Epithelial cell of prostate (primary cell): ENCODE measurements around the gene KCNG2.
"Not testable (repeated sequence)": the region's sequence is repeated elsewhere in the genome, so short reads cannot be mapped to it uniquely, and the experiment has no call there.

ENCODE experiments used
- DNase-seq: peaks from one replicate; pipeline ENCODE4 v3.0.0-alpha.2; 2011; ENCODE audit warnings: low read depth, low spot score
- H3K27ac ChIP-seq: fragments of 450-650 bp; 2 replicates; pipeline ENCODE4 v1.5.1; 2017; ENCODE audit warnings: mild to moderate bottlenecking

The KCNG2 gene

DNA sequence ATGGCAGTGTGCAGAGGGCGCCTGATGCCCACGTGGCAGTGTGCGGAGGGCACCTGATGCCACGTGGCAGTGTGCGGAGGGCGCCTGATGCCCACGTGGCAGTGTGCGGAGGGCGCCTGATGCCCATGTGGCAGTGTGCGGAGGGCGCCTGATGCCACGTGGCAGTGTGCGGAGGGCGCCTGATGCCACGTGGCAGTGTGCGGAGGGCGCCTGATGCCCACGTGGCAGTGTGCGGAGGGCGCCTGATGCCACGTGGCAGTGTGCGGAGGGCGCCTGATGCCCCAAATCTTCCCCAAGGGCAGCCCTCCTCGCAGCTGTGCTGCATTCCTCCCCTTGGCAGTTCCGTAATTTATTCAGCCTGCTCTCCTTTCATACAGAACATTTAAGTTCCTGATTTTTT is 80.5 kb downstream of the KCNG2 start:
- not testable (repeated sequence) for DNase-seq, H3K27ac ChIP-seq

DNA sequence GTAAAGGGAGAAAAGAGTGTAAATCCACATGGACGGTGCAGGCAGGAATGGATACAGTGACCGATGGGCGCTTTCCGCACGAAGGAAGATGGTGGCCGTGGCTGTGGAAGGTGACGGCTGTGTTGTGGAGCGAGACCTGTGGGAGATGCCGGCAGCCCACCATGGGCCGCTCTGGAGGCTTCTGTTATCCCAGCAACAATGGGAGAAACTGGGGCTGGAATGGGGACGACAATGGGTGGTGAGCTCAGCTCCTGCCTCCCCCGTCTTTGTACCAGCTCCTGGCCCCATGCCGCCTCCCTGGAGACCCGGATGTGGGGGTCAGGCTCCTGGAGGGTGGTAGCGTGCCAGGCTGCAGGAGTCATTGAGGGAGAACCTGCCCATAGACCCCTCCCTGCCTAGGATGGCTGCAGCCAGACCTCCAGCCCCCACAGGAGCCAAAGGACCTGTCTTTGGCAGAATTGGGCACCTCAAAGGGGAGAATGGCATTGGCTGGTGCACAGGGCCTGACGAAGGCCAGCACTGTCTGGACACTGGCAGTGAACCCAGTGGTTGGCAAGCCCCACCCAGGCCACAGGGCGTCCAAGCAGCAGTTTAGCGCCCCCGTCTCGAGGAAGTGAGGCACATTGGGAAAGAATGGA is 81.1 kb downstream of the KCNG2 start:
- no peak for DNase-seq
- no peak overlapping the region for H3K27ac ChIP-seq

DNA sequence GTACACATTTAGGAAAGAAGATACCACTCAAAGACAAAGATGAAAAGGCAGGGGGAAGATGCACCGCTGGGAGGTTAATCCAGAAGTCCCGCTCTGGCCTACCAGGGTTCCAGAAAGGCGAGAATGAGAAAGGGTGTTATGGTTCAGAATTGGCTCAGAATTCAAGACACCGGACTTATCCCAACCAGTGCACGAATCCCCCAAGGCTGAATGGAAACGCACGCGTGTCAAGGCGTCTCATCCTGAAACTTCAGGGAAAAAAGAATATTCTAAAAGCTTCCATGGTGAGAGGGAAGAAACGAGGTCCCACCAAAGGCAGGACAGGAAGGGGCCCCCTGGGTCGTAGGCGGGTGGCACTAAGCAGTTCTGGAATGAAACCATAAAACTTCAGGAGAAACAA is 81.8 kb downstream of the KCNG2 start:
- H3K27ac ChIP-seq: no peak overlapping the region
- DNase-seq: no peak

DNA sequence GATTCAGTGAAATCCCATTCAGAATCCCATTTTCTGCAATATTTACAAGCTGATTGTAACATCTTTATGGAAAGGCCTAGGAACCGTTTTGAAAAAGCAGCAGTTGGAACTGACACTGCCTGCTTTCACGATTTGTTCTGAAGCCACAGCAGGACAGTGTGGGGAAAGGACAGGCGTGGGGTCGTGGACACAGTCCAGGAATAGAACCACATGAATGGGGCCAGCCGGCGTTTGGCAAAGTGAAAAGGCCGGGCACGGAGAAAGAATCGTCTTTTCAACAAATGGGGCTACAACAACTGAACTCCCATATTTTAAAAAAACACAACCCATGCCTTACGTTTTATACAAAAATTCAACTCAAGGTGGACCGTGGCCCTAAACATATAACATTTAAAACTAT is 84.0 kb downstream of the KCNG2 start:
- no peak for DNase-seq
- no peak overlapping the region for H3K27ac ChIP-seq

DNA sequence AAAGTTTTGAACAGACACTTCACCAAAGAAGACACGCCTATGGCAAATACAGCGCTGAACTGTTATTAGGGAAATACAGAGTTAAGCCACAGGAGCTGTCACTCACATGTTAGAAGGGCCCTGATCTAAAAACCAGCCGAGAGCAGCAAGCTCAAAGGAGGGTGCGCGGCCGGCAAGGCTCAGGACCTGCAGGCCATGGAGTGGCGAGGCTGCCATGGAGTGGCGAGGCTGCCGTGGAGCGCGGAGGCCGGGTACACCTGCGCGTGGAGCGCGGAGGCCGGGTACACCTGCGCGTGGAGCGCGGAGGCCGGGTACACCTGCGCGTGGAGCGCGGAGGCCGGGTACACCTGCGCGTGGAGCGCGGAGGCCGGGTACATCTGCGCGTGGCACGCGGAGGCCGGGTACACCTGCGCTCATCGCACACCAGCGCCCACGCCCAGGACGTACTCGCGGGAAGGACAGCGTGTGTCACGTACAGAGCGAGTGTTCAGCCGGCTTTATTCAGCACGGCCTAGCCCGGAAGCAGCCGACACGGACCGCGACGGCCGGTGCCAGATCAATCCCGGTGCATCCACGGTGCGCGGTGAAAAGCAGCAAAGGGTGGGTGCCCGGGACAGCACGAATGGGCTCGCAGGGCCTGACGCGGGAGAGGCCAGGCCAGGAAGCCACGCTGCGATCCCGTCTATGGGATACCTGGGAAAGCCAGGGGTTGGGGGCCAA is 84.9 kb downstream of the KCNG2 start:
- DNase-seq: no peak
- H3K27ac ChIP-seq: no peak overlapping the region

DNA sequence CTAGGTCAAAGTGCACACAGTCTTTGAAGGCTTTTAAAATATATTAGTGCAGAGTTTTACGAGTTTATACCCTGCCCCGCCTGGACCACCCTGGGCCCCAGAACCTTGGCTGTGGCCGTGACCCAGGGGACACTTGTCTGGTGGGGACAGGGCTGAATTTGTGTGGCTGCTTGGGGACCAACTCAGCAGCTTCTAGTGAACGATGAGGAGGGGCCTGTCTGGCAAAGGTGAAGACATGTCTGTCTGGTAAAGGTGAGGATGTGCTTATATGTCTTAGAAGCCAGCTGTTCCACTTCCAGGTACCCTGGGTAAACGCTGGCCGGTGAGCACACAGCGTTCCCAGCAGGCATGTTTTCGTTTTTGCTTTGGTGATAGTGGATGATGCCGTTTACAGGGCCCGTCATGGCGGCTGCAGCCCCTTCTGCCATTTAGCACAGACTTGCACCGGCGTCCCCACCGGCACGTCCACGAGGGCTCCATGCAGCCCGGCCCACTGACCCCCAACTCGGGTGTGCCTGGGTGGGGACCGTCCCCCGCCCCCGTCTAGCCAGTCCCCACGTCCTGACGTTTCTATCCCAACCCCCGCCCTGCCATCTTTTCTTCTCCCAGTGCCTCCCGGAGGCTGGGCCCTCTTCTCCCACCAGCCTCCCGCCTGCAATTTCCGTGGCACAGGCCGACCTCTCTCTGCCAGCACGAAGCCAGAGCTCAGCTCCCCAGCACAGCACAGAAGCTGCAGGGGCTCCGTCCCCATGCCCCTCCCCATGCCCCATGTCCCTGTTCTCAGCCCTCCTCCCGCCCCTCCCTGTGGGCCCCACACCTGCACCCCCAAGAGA is 85.9 kb downstream of the KCNG2 start:
- DNase-seq: no peak
- no peak overlapping the region for H3K27ac ChIP-seq

DNA sequence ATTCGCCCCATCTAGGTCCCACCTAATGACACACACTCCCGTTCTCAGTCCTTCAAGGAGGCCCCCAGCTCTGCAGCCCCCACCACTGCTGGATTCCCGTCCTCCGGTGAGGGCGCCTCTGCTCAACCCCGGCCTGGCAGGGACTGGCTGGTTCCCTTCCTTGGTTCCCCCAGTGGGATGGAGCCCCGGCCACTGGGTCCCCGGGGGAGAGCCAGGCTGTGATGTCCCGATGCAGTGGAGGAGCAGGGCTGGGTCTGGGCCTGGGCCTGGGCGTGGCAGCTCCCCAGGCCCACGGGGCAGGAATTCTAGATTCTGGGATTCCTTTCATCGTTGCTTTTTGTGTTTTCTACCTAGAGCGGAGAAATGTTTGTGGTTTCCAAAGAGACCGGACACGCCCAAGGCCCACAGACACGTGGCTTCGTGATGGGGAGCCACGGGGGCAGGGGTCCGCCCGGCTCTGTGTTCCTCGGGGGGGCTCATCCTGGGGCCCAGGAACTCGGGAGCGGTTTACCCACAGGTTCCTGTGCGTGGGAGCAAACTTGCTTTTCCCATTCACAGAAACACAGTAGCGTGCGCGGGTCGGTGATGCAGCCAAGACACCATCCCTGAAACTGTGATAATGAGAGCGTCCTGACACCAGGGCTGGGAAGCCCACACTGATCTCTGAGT is 86.7 kb downstream of the KCNG2 start:
- no peak overlapping the region for H3K27ac ChIP-seq
- DNase-seq: no peak

DNA sequence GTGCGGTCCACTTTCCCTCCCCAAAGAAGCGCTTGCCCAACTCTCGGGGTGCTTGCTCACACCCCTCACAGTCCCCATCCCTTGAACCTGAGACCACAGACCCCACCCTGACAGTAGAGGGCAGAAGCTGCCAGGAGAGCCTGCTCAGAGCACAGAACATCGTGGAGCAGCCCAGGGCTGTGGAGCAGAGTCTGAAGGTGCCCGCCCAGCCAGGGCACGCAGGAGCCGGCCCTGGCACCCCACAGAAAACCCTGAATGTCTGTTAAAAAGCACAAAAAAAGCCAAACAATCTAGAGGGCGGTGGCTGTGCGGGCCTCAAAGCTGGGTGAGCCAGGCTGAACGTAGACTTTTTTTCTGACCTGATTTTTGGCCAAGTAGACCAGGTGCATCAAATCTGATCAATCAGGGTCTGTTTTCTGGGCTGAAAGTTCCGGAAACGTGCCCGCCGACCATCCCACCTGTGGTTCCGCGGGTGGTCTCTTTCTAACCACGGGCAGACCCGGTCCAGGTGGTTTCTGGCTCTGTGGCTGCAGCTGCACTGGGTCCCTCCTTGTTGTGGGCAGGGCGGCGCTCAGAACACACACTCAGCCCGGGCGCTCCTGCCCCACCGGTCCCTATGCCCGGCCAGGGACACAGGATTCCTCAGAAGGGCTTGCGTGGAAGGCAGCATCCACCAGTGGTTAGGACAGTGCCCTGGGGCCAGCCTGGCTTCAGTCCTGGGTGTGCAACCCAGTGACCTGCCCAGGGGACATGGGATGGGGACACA is 87.4 kb downstream of the KCNG2 start:
- no peak for DNase-seq
- H3K27ac ChIP-seq: no peak overlapping the region

DNA sequence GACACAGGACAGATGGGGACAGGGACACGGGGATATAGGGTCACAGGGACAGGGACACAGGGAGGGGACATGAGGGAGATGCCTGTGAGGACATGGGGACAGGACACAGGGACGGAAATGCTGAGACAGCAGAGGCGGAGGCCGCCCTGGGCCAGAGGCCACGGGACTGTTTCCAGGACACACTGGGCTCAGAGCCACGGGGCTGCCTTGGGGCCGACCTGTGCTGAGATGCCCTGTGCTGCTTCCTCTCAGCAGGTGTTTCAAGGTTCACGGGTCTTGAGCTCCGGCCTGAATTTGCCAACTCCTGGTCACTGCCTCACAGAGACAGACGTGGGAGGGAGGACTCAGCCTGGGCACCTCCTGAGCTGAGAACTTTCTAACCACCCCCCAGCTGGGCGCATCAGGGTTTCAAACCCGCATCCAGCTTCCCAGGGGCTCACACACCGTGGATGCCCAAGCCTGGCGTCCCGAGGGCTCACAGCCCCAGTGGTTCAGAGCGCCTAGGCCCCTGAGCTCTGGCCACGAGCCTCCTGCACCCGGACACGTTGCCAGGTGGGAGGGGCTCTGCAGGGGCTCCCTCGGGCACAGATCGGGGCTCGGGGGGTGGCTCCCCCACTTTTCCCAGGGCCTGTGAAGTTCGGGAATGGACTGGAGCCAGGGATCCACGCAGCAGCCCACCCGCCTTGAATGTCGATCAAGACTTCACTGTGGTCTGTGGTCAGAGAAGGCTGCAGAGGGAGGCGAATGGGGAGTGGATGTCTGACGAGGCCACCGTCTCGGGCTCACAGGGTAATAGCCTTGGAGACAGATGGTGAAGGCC is 89.7 kb downstream of the KCNG2 start:
- H3K27ac ChIP-seq: no peak overlapping the region
- DNase-seq: no peak

DNA sequence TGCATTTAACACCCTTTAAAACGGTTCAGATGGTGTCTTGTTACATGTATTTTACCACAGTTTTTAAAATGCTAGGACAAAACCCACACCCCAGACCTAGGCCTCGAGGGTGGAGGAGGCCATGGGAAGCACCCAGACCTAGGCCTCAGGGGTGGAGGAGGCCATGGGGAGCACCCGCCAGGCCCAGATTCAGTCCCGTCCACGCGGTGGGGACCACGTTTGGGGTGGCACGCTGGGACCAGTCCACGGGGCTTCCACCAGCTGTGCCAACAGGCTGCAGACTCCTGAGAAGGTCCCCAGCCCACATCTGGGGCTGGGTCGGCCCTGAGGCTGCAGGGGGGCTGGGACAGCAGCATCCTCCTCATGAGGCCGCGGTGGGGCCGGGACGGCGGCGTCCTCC is 90.3 kb downstream of the KCNG2 start:
- no peak for DNase-seq
- H3K27ac ChIP-seq: no peak overlapping the region

DNA sequence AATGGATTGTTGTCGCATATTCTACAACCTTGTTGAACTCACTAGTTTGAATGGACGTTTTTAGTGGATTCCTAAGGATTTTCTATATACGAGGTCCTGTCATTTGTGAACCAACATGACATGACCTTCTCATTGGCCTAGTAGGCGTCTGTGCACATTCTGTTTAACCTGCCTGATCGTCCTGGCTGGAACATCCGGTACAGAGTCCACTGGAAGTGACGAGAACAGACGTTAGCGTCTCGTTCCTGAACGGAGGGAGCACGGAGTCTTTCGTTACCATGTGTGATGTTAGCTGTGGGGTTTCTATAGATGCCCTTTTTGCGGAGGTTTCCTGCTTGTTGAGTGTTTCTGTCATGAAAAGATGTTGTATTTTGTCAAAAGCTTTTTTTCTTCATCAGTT is 91.8 kb downstream of the KCNG2 start:
- no peak overlapping the region for H3K27ac ChIP-seq
- DNase-seq: no peak

DNA sequence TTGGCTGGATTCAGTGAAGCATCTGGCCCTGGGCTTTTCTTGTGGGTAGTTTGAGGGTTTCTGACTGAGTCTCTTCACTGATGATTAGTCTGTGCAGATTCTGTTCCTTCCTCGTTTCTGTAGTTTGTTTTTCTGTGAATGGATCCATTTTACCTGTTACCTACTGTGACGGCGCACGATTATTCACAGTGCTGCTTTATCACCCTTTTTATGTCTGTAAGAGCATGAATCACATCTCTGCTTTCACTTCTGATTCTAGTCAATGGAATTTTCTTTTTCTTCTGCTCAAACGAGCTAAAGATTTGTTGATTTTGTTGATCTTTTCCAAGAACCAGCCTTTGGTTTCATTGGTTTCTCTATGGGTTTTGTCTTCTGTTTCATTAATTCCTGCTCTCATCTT is 92.9 kb downstream of the KCNG2 start:
- DNase-seq: no peak
- H3K27ac ChIP-seq: no peak overlapping the region

DNA sequence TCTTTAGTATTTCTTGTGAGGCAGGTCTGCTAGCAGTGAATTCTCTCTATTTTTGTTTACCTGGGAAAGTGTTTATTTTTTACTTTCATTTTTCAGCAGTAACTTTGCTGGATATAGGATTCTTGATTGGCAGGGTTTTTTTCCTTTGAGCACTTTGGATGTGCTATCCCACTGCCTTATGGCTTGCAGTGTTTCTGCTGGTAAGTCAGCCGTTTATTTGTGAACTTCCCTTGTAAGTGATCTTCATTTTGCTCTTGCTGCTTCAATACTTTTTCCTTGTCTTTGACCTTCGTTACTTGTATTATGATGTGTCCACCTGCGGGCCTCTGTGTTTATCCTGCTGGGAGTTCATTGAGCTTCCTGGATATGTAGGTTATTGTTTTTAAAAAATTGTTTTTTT is 99.0 kb downstream of the KCNG2 start:
- H3K27ac ChIP-seq: no peak overlapping the region
- no peak for DNase-seq

DNA sequence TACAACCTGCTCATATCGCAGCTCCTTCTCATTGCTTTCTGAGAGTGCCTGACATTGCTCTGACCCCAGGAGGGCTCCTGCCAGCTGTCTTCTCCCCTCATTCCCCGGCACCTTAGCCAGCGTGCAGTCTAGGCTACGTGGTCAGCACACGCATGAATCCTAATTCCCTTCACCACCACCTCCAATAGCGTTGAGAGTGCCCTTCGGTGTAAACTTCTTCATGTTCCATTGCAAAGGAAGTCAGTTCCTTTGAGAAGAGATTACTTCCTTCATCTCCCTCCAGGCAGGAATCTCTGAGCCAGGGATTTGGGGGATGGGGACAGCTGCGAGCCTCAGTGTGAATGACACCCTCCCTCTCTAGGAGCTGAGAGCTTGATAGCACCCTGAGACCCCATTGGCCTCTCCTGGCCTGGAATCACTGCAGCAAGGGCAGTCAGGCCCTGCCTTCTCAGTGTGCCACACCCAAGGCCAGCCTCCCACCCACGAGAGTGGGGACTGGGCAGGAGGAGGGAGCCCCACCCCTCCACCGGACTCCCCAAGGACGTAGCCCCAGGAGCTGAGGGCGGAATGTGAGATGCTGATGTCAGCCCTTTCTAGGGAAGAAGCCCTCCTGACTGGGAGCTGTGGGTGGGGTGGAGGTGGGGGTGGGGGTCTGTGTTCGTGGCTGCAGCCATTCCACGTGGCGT is 100.3 kb downstream of the KCNG2 start:
- no peak overlapping the region for H3K27ac ChIP-seq
- DNase-seq: no peak

DNA sequence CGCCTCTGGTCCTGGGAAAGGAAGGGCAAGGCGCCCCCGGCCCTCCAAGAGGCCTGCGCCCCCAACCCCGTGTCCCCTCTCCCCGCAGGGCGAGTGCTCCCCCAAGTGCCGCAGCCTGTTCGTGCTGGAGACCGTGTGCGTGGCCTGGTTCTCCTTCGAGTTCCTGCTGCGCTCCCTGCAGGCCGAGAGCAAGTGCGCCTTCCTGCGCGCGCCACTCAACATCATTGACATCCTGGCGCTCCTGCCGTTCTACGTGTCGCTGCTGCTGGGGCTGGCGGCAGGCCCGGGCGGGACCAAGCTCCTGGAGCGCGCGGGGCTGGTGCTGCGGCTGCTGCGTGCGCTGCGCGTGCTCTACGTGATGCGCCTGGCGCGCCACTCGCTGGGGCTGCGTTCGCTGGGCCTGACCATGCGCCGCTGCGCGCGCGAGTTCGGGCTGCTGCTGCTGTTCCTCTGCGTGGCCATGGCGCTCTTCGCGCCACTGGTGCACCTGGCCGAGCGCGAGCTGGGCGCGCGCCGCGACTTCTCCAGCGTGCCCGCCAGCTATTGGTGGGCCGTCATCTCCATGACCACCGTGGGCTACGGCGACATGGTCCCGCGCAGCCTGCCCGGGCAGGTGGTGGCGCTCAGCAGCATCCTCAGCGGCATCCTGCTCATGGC is 101.3 kb downstream of the KCNG2 start:
- no peak for DNase-seq
- no peak overlapping the region for H3K27ac ChIP-seq

DNA sequence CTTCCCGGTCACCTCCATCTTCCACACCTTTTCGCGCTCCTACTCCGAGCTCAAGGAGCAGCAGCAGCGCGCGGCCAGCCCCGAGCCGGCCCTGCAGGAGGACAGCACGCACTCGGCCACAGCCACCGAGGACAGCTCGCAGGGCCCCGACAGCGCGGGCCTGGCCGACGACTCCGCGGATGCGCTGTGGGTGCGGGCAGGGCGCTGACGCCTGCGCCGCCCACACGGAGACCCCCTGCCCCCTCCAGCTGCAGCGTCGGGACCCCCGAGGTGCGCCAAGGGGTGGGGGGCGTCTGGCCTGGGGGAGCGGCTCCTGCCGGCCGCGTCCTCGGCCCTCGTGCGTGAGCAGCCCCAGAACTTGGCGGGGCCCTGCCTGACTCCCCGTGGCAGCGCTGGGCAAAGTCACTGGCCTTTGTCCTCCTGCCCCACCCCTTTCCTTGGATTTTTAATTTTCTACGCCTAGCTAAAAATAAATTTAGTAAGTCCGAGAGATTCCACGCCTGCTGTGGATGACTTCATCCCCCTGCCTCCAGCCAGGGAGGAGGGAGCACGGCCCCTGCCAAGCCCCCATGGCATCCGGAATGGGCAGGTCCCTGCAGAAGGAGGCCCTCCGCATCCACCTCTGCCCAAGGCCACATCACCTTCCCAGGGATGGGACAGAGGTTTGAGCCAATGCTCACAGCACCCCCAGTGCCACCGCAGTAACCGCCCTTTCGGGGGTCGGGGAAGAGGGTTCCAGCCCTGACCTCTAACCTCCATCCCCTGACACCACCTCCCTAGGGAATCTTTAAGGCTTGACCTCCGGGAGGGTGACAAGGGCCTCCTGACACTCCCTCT is 102.1 kb downstream of the KCNG2 start:
- DNase-seq: no peak
- no peak overlapping the region for H3K27ac ChIP-seq
